HK-2 (cell line): Measurements from ENCODE around the gene NRXN3.

ENCODE experiments used
- DNase-seq: peaks from one replicate; pipeline ENCODE4 v3.0.0-alpha.2; 2018; ENCODE audit not compliant: unreplicated experiment

Gene NRXN3

DNA sequence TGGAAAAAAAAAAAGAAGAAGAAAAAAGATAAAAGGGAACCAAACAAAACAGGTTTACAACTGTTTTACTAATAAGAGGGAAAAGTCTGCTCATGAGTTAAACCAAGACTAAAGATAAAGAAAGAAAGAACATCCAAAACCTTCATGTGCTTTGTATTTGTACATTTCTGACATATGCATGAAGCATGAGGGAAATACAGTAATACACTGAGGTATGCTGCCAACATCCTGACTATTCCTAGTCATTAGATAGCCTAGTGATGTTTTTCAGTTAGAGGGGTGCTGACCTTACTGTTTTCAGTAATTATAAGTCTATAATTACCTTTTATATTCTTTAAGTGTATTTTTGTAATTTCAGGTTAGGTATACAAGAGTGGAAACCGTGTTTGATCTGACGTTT is 1247.8 kb downstream of the NRXN3 start:
- DNase-seq: no peak

DNA sequence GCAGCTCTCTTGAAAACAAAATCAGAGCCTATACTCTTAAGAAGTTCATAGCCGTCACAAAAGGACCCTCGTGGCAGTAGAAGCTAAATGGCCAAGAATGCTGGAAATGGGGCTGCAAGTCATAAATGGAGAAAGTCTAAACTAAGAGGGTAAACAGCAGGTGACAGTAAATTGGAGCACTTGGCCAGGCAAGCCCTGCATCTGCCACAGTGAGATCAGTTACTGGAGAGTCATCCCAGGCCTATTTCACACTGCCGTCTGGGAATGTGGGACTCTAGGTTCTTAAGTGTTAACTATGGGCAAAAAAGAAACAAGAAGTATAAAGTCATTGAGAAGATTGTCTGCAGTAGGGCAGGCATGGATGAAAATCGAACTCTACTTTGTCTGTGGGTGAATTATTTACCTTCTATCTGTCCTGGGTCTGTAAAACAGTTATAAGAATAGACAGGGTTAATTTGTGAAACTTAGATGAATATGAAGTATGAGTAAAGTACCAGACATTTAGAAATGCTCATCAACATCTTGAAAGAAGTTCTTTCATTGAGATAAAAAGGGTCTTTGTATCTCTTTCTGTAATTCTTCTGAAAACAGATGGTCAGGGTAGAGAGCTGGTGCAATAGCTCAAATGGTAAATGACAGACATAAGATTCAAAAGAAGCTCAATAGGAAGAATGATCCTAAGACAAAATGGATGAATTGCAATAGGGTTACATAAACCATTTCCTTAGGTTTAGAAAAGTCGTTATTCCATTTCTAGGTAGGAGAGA is 1248.7 kb downstream of the NRXN3 start:
- DNase-seq: no peak

GRCh38 chr14:79419571-79420327 is 1249.6 kb downstream of the NRXN3 start:
- no peak for DNase-seq

- no peak for DNase-seq
These were observed 1250.6 kb downstream of the NRXN3 start for GRCh38 chr14:79420725-79421124.

DNA sequence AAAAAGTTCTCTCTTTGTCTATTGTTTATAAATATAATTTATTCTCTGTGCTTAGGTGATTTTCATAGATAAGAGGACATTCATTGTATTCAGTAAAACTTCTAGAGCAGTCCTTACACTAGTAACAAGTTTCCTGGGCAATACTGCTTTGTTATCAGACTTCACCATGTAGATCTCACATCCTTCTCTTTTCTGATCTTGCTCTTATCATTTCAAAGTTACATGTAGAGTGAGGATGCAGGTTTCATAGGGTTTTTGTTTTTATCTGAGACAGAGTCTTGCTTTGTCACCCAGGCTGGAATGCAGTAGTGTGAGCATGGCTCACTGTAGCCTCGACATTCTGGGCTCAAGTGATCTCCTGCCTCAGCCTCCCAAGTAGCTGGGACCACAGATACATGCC is 1251.6 kb downstream of the NRXN3 start:
- DNase-seq: no peak

GRCh38 chr14:79424462-79424861 is 1254.3 kb downstream of the NRXN3 start:
- DNase-seq: no peak

- DNase-seq: no peak
These were observed 1256.1 kb downstream of the NRXN3 start for GRCh38 chr14:79426103-79426755.

- no peak for DNase-seq
These were observed 1262.5 kb downstream of the NRXN3 start for GRCh38 chr14:79432640-79433039.

DNA sequence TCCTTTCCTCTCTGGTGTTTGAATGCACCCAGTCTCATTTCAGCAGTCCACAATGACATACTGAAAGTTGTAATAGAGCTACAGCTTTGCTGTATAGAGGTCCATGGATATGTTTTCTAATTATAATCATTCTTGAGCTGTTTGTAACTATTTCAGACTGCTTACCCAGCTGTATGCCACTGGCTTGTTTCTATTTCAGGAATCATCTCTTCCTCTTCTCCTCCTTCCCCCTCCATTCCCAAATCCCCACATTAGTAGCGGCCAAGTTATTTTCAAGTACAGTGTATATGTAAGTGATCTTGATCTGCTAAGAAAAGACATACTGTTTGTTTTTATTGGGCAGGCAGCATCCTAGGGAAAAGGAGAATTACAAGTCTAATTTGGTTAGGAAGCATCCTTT is 1266.2 kb downstream of the NRXN3 start:
- DNase-seq: no peak

GRCh38 chr14:79437951-79438350 is 1267.8 kb downstream of the NRXN3 start:
- no peak for DNase-seq

DNA sequence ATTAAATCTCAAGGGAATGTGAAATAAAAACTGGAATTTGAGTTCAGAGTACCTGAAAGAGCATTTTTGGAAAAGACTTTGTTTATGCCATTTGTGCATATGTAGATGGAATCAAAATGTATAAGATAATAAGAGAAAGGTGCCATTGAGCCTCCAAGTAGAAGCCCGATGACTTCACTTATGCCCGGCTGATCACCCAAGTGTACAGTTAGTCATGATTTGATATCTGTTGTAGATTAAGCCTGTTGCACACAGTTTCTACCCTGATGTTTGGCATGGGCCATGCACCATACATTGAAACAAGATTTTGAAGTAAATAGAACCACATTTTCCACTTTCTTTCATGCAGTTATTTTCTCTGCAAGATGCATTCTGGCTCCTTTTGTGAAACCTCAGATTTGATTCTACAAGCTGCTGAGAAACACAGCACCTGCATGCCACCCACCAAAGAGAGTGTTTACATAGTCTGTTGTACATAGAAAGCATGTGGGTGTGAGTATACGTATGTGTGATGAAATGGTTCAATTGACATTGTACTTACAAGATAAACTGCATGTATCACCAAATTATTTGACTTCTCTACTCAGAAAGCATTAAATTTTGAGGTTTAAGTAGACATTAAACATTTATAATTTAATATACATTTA is 1268.6 kb downstream of the NRXN3 start:
- no peak for DNase-seq

DNA sequence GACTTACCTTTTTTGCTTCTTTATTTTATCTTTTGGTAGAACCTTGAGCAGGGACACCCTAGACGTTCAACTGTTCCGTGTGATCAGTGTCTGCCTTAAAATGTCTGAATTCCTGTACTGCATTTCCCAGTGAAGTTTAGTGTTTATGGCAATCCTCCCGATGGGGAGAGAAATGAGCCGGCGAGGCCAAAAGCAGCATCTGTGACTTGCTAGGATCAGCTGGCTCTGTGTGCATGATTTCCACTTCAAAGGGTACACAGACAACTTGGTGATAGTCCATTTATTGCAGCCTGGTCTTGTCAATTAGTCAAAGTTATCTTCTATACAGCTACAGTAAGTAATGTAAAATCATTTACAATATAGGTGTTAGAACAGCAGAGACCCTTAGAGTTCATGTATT is 1272.6 kb downstream of the NRXN3 start:
- no peak for DNase-seq

DNA sequence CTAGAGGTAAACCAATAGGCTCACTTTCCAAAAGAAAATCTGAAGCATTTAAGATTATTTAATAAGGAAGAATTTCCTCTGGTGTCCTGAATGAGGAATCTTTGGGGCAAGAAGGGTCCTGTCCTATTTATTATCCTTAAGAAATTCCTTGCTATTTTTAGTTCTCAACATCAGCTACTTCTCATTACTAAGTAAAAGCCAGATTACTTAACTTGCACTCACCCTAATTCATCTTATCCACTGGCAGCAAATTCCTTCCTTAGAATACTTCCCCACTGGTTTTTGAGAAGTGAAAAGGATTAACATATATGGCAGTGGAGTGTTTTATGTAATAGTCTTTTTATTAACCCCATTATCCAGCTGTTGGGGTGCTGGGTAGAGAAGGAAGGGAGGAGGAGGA is 1273.4 kb downstream of the NRXN3 start:
- DNase-seq: no peak

- DNase-seq: no peak
These were observed 1278.8 kb downstream of the NRXN3 start for GRCh38 chr14:79448960-79449359.

GRCh38 chr14:79451601-79452000 is 1281.4 kb downstream of the NRXN3 start:
- no peak for DNase-seq

DNA sequence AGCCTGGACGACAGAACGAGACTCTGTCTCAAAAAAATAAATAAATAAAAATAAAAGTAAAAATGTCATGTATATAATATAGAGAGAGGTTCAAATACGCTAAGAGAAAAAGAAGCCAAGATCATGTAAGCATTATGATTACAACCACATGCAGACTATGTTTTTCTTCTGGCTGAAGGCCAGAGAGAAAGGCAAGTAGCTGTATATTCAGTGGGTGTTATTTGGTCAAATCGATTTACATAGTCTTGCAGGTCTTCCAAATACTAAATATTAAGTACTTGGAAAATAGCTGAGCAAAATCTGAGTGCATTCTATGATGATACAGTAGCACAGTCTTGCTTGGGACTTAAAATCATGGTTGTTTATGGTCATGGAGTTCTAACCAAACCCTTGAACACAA is 1283.1 kb downstream of the NRXN3 start:
- DNase-seq: no peak

- no peak for DNase-seq
These were observed 1294.3 kb downstream of the NRXN3 start for GRCh38 chr14:79464468-79464867.

- DNase-seq: no peak
These were observed 1295.5 kb downstream of the NRXN3 start for GRCh38 chr14:79465651-79466050.

DNA sequence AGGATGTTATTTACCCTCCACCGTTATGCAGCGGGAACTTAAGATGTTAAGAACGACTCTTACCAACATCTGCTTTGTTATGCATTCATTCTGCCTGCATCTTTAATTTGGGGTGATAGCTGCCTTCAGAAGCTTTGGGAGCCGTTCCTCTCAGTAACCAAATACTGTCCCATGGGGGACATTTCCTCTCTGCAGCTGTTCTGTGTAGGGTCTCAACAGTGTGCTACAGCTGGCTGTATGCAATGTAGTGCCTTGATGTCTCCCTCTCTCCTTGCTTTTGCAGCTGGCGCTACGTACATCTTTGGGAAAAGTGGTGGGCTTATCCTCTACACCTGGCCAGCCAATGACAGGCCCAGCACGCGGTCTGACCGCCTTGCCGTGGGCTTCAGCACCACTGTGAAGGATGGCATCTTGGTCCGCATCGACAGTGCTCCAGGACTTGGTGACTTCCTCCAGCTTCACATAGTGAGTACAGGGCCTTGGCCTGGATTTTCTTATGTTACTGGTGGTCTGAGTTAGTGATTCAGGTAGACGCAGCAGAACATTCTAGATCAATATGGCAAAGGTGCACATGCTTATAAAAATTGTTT is 1296.9 kb downstream of the NRXN3 start:
- DNase-seq: no peak

DNA sequence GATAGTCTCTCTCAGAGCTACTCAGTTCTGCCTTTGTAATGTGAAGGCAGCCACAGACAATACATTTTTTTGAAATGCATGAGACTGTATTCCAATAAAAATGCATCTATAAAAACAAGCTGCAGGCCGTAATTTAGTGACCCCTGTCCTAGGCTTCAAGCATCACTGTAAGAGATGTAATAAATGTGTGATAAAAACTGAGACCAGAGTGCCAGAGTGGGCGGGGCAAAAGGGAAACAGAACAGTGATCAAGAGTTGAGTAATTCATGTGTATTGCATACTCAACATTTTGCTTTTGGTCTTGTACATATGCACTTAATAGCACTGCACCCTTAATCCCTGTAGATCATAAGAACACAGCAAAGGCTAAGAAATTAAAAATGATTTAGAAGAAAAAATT is 1297.7 kb downstream of the NRXN3 start:
- DNase-seq: no peak

- DNase-seq: no peak
These were observed 1298.3 kb downstream of the NRXN3 start for GRCh38 chr14:79468486-79468885.

GRCh38 chr14:79473651-79474050 is 1303.5 kb downstream of the NRXN3 start:
- DNase-seq: no peak
